Fibroblast of skin of scalp (primary cell): ENCODE measurements around the gene ZNF821.
"Not testable (repeated sequence)": the region's sequence is repeated elsewhere in the genome, so short reads cannot be mapped to it uniquely, and the experiment has no call there.

Source experiments
- DNase-seq: peaks from one replicate; pipeline ENCODE4 v3.0.0-alpha.2; 2013

ZNF821 gene

GRCh38 chr16:71899171-71899570 is 15.2 kb upstream of the ZNF821 start:
- no peak for DNase-seq

- DNase-seq, result no peak
Observed at GRCh38 chr16:71896764-71897368, 12.9 kb upstream of the ZNF821 start.

DNA sequence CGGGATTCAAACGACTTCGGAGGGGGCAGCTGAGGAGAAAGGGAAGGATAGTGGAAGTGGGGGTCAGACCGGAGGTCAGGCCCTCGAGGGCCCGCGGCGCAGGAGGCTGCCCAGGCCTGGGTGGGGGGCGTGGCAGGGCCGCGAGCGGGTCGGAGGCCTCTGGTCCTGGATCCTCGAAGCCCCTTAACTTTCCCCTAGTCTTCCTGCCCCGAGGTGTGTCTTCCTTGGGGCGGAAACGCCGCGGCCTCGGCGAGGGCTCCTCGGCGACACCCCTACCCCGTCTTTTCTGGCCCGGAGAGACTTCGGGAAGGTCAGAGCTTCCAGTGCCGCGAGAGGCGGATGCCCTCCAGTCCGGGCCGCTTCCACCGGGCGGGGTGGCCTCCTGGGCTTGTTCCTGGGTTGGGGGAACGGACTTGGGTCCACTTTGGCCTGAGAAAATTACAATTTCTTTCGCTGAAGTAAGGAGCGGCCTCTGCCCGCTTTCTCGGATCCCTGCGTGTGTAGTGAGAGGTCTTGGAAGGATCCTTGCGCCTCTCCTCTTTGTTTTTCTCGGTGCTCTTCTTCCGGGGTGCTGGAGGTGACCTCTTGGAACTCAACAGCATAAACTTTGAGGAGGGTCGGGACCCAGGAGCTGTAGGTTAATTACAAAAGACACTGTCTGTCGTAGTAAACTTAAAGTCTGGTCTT is 11.8 kb upstream of the ZNF821 start:
- peak; percentile 37 for DNase-seq

DNA sequence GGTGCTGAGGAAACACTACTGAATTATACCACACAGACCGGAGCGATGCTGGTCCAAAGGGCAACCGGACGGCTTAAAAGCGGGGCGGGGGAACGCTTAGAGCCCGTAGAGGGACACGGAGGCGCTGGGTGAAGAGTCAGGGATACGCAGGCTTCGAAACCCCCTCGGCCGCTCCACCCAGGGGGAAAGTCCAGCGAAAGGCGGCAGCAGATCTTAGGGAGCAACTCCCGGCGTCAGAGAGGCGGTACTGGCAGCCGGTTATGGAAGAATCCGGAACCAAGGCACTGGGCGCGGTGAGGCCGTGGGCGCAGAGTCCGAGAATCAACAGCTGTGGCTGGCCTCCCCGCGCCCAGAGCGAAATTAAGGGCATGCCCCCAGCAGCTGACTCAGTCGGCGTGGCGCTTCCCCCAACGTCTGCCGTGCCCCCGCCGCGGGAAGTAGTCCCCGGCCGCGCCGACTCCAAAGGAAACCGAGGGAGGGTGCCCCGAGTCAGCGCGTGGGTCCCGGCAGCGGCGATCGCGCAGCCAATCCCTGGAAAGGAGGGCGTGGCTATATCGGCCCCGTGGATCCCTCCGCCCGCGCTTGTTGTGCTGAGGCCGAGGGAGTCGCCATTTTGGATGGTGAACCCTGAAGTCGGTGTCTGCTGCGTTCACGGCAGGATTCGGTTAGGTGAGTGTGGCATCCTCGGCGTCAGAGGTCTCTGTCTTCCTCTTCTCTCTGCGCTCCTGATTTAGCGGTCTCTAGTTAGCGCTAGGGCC is 11.1 kb upstream of the ZNF821 start, which contains the start of gene IST1:
Gene IST1, plus strand, starts transcription at position 611 of the 758 bp plus-strand sequence. CDS start 20,110 bp downstream, outside the sequence.
- DNase-seq, result peak; percentile 99

GRCh38 chr16:71894229-71894920 is 10.4 kb upstream of the ZNF821 start:
- peak; percentile 46 for DNase-seq

- no peak for DNase-seq
Observed at GRCh38 chr16:71893888-71894228, 9.9 kb upstream of the ZNF821 start.

GRCh38 chr16:71889147-71889546 is 5.2 kb upstream of the ZNF821 start:
- no peak for DNase-seq

GRCh38 chr16:71885261-71885650 is 1.3 kb upstream of the ZNF821 start:
- DNase-seq, result no peak

DNA sequence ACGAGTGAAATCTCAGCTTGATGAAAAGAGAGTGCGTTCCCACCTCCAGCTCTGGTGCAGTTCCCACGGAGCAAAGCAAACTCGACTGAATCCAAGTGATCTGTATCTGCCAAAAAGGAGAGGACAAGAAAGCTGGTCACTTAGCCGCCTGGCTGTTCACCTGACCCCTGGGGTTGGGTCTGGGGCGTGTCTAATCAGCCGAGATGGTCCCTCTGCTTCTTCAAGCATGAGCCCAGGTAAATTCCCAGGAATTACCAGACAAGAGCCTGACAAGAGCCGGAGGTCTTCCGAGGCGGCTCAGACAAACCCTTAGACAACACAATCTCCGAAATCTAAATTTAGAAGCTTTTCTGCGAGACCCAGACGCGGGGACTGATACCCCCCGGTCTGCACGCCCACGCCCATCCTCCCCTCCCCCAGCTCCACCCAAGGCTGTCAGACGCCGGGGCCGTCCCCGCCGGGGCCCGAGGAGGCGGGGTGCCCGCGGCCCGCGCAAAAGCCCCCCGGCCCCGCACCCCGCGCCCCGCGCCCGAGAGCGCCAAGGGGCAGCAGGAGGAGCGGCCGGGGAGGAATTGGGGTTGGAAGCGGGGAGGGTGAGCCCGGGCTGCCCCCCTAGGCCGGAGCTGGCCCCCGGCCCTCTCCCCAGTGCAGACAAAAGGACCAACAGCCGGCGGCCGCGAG is 674 bp downstream of the ZNF821 start:
- peak; percentile 9 for DNase-seq

DNA sequence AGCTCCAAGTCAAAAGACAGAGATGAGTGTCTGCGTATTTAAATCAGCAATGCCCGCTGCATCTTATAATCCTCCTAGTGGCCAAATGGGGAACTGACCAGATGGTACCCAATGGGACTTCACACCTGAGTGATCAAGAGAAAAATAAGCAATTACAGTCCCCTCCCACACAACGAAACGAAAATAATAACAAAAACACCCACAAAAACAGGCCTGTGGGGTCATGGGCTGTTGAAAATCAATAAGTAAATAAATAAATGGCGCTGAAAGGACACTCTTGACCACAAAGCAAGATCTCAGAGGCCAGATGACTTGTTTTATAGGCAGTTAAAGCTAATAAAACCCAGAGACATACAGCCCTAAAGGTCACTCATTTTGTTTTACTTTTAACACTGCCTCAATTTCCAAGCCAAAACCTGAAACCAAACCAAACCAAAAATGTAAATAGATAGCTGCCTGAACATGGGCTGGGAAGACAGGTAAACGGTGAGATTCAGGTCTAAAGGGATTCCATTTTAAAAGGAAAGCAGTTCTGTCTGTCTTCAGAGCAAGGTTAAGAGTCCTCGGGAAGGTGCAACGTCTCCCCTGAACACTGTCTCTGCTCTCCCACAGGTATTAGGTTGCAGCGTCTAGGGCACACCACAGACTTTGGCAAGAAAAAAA is 1.3 kb downstream of the ZNF821 start:
- DNase-seq, result peak; percentile 70

DNA sequence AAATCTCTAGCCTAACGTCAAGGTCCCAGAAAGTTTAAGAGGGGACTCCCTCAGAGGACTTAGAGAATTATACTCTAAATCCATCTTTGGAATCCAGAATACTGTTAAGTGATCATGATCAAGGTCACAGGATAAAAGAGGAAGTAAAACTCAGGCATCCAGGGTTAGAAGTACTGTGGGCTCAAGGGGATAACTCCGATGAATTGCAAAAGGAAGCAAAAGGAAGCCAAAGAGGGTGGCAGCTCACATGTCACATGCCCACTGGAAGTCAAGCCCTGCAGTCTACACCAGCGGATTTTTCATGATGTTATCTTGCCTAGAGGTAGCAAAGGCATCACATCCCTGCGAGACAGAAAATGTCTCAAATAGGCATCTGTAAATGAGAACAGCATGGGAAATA is 3.8 kb downstream of the ZNF821 start:
- DNase-seq, result no peak

DNA sequence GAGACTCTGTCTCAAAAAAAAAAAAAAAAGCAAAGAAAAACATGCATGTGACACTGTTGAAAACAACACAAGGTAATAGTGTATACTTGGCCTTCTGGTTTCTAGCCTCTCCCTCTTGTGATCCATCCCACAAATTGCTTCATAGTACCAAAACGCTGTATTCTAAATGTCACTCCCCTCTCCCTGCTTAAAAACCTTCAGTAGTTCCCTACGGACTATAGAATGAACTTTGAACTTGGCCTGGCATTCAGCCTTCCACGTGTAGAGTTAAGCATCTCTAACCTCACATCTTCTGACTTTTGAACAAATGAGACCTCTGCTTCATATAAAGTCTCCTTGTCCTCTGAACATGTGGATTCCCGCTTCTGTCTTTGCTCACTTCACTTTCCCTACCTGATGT is 5.1 kb downstream of the ZNF821 start:
- DNase-seq, result no peak

- no peak for DNase-seq
Observed at GRCh38 chr16:71873199-71873598, 10.8 kb downstream of the ZNF821 start.

GRCh38 chr16:71870818-71871217 is 13.2 kb downstream of the ZNF821 start:
- no peak for DNase-seq

GRCh38 chr16:71869089-71869488 is 14.9 kb downstream of the ZNF821 start:
- DNase-seq, result no peak

- DNase-seq, result no peak
Observed at GRCh38 chr16:71867939-71868338, 16.0 kb downstream of the ZNF821 start.

DNA sequence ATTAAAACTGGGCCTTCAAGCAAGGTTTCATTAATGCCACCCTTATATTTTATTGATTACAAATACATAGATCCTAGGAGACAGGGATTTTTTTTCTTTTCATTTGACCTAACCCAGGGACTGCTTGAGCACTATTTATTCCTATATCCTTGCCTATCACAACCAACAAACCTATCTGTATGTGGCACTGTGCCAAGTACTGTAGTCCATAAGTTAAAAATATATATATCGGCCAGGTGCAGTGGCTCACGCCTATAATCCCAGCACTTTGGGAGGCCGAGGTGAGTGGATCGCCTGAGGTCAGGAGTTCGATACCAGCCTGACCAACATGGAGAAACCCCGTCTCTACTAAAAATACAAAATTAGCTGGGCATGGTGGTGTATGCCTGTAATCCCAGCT is 16.8 kb downstream of the ZNF821 start:
- DNase-seq, result not testable (repeated sequence)

GRCh38 chr16:71865173-71865863 is 18.7 kb downstream of the ZNF821 start:
- DNase-seq, result no peak

- no peak for DNase-seq
Observed at GRCh38 chr16:71863995-71864394, 20.0 kb downstream of the ZNF821 start.

GRCh38 chr16:71859762-71860521 is 24.0 kb downstream of the ZNF821 start:
- DNase-seq, result no peak
